Prostate gland (tissue), 2 donors: ENCODE measurements around the gene AGXT2. TPM values are rescaled to one million over a fixed set of nuclear protein-coding genes. Genes with fewer than 3 reads are reported as not detected.

Source experiments
- DNase-seq: peaks from one replicate; pipeline ENCODE4 v3.0.0-alpha.2; 2019; ENCODE audit warnings: low spot score
- H3K27ac ChIP-seq, 2 donors: fragments of 200-600 bp; sonication (generic); 2 replicates each; pipeline ENCODE4 v1.5.1; 2017 to 2019
- H3K27me3 ChIP-seq: fragments of 200-600 bp; sonication (generic); replicated peaks from 2 replicates; pipeline ENCODE4 v1.5.1; 2019; ENCODE audit not compliant: insufficient read depth
- H3K36me3 ChIP-seq, 2 donors: fragments of 200-600 bp; sonication (generic); 1 replicate in 1 of 2; 2 replicates in 1 of 2; pipeline versions ENCODE4 v1.5.1 to v1.8.1; 2017 to 2019
- H3K4me1 ChIP-seq: fragments of 200-600 bp; sonication (generic); replicated peaks from 2 replicates; pipeline ENCODE4 v1.5.1; 2019
- H3K4me3 ChIP-seq, 2 donors: fragments of 200-600 bp; sonication (generic); 2 replicates each; pipeline ENCODE4 v1.5.1; 2017 to 2019
- H3K9me3 ChIP-seq: fragments of 200-600 bp; sonication (generic); 2 replicates; pipeline ENCODE4 v1.5.1; 2017
- POLR2A ChIP-seq: fragments of 450-650 bp; IDR thresholded peaks from one replicate; pipeline ENCODE4 v1.6.1; 2016; ENCODE audit warnings: antibody characterized with exemption, mild to moderate bottlenecking
- POLR2AphosphoS5 ChIP-seq: sonication (generic); formaldehyde crosslinking; IDR thresholded peaks from one replicate; pipeline ENCODE4 v1.6.1; 2017; ENCODE audit warnings: antibody characterized with exemption
- WGBS: methylation state at CpG from one replicate; pipeline ENCODE4 v1.1.5; 2018; 5-methylcytosine and 5-hydroxymethylcytosine counted together
- intact Hi-C: fragments of 100-400 bp; cut with DNase I; formaldehyde crosslinking; loops from one replicate; pipeline ENCODE4 v1.14.2; 2022
- total RNA-seq, 2 donors: library from RNA; depleted of rRNA; stranded (reverse); fragments of >200 nt; gene quantifications; one replicate each; pipeline ENCODE4 v1.1.0, GENCODE V29; 2016
- TF ChIP-seq, protein P1 (sequence below), 4 experiments: fragments of 200-600 bp in 2 of 4; fragments of 450-650 bp in 2 of 4; sonication (generic) in 2 of 4; IDR thresholded peaks; 1 replicate in 3 of 4; 2 replicates in 1 of 4; pipeline ENCODE4 v1.5.1; 2016 to 2019; ENCODE audit warnings: antibody characterized with exemption in 4 of 4, mild to moderate bottlenecking in 2 of 4, moderate library complexity in 2 of 4

AGXT2 gene
- total RNA-seq, 2 donors from 2014 or later, result not detected

DNA sequence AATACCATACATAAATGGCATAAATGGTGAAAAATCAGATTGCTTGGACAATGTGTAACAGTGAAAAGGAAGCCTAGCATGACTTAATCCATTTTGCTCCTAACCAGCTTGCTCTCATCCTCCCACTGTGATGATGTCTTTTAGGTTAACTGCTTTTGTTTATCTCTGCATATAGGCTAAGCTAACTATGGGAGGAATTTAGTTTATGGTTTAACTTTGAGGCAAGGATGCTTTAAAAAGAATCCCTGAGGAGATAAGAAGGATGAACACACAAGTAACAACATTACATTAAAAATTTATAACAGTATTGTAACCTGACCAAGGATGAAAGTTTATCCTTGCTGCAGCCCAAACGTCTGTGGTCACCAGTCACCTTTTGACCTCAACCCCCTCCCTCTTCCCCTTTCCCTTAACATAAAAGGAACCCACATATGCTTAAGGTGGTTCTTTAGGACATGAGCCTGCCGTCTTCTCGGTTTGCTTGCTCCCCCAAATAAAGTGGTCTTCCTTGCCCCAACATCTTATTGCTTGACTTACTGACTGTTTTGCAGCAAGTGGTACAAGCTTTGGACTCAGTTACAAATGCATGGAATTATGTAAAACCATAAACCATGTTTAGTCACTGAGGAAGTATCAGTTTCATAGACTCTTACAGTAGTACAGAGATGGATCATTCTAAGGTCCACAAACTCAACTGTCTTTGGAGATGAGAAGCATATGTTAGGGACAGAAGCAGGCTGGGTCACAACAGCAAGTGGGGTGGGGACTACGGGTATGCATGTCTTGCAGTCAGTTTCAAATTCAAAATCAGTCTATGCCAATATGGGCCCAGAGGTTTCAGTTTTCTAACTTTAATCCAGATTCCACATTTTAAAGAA is 31.3 kb downstream of the AGXT2 start:
- Histone ChIP-seq H3K4me1 (no peaks in the 10 kb centered on the region), H3K36me3 (no peaks in the 10 kb centered on the region), H3K27ac (no peak overlapping the region), H3K27me3 (no peaks in the 10 kb centered on the region), H3K4me3 (no peak overlapping the region), H3K9me3 (no peaks in the 10 kb centered on the region)
- TF ChIP-seq POLR2AphosphoS5 (no peak), POLR2A (no peak)
- TF ChIP-seq, protein P1, sequence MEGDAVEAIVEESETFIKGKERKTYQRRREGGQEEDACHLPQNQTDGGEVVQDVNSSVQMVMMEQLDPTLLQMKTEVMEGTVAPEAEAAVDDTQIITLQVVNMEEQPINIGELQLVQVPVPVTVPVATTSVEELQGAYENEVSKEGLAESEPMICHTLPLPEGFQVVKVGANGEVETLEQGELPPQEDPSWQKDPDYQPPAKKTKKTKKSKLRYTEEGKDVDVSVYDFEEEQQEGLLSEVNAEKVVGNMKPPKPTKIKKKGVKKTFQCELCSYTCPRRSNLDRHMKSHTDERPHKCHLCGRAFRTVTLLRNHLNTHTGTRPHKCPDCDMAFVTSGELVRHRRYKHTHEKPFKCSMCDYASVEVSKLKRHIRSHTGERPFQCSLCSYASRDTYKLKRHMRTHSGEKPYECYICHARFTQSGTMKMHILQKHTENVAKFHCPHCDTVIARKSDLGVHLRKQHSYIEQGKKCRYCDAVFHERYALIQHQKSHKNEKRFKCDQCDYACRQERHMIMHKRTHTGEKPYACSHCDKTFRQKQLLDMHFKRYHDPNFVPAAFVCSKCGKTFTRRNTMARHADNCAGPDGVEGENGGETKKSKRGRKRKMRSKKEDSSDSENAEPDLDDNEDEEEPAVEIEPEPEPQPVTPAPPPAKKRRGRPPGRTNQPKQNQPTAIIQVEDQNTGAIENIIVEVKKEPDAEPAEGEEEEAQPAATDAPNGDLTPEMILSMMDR (IDR thresholded peaks at IDR 0.05), result no peak
- DNase-seq, result no peak
- 42% methylated on average over 4 of the region's 4 CpGs for WGBS
- intact Hi-C loops, result no loop called here

DNA sequence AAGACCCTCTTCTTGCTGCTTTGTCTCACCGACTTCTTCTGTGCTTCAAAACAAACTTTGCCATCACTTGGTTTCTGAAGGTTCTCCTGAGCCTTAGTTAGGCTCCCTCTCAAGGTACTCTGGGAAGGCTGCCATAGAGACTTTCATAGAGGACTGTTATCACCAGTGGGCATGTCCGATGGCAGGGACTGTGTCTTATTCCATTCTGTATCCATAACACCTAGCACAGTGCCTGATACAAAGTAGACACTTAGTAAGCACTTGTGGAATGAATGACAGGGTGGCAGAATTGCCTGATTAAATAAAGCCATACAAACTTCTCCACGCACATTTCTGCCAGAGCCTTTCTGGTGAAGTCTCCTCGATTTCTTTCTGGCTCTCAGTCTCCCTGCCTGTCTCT is 32.7 kb downstream of the AGXT2 start:
- intact Hi-C loops, result no loop called here
- no peak for TF ChIP-seq POLR2A
- TF ChIP-seq, protein P1 (IDR thresholded peaks at IDR 0.05), result no peak
- no peak for TF ChIP-seq POLR2AphosphoS5
- 96% methylated on average over 4 of the region's 4 CpGs for WGBS

DNA sequence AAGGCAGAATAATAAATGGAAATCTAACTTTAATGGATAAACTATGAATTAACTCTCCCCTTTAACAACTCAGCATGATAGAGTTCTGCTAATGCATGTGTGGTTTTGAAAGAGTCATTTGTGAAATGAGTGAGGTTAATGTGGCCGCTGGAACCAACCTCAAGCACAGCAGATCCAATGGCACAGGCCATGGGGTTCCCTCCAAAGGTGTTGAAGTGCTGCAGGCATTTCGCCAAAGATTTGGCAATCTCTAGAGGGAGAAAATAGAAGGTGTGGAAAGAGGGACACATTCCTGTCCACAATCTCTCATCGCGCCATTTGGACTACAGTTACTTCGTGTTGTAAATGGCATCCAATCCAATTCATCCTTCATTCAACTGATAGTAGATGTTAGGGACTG is 35.0 kb downstream of the AGXT2 start:
- intact Hi-C loops, result no loop called here
- 90% methylated on average over 5 of the region's 5 CpGs for WGBS
- no peak for DNase-seq
- no peaks in the 10 kb centered on the region for H3K27me3 ChIP-seq
- no peak for TF ChIP-seq POLR2A
- TF ChIP-seq, protein P1 (IDR thresholded peaks at IDR 0.05), result no peak
- TF ChIP-seq POLR2AphosphoS5, result no peak
- no peaks in the 10 kb centered on the region for H3K36me3 ChIP-seq
- H3K27ac ChIP-seq, result no peak overlapping the region
- H3K4me3 ChIP-seq, result no peak overlapping the region
- no peaks in the 10 kb centered on the region for H3K4me1 ChIP-seq
- no peaks in the 10 kb centered on the region for H3K9me3 ChIP-seq

More for the DNA sequence above, 32.7 kb downstream of the AGXT2 start:
- Histone ChIP-seq H3K4me1 (no peaks in the 10 kb centered on the region), H3K4me3 (no peak overlapping the region), H3K9me3 (no peaks in the 10 kb centered on the region), H3K27me3 (no peaks in the 10 kb centered on the region), H3K27ac (no peak overlapping the region), H3K36me3 (no peaks in the 10 kb centered on the region)
- no peak for DNase-seq

DNA sequence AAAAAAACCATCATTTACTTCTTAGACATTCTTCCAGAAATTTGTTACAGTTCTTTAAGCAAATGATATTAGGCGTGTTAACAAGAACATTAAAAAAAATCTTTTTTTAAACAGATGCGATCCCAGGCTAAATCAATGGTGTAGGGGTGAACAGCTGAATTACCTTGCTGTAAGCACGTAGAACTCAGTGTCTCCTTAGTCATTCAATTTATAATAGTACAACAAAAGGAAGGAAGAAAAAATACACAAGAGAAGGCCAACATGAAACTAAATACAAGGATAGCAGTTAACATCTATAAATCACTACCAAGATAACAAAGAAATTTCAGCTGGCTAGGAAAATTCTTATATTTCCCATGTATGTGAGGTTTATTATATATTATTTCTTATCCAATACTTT is 35.4 kb downstream of the AGXT2 start:
- WGBS, result 46% methylated on average over 3 of the region's 3 CpGs
- TF ChIP-seq POLR2A, result no peak
- TF ChIP-seq, protein P1 (IDR thresholded peaks at IDR 0.05), result no peak
- no peak for TF ChIP-seq POLR2AphosphoS5
- intact Hi-C loops, result no loop called here

DNA sequence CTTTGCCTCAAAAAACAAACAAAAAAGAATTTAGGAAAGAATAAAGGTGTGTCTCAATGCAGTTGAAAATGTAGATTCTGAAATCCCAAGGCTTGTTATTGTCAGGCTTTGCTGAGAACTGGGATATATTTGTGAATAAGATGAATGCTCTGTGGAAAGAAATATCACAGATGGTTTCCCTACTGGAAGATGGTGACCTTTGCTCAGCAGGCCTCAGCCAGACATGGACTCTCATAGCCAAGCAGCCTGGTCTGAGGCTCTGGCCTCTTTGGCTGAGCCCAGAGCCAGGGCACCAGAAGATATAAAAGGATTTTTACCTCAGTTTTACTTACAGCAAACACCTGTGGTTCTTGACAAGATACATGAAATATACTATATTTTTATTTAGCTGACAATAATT is 37.1 kb downstream of the AGXT2 start:
- Histone ChIP-seq H3K36me3 (no peaks in the 10 kb centered on the region), H3K27ac (no peak overlapping the region), H3K4me3 (no peak overlapping the region), H3K9me3 (no peaks in the 10 kb centered on the region), H3K27me3 (no peaks in the 10 kb centered on the region), H3K4me1 (no peaks in the 10 kb centered on the region)
- no peak for DNase-seq
- TF ChIP-seq POLR2A (no peak), POLR2AphosphoS5 (no peak)
- TF ChIP-seq, protein P1 (IDR thresholded peaks at IDR 0.05), result no peak
- intact Hi-C loops, result no loop called here

More for the DNA sequence above, 35.4 kb downstream of the AGXT2 start:
- H3K27ac ChIP-seq, result no peak overlapping the region
- H3K27me3 ChIP-seq, result no peaks in the 10 kb centered on the region
- H3K4me3 ChIP-seq, result no peak overlapping the region
- H3K9me3 ChIP-seq, result no peaks in the 10 kb centered on the region
- no peak for DNase-seq
- H3K4me1 ChIP-seq, result no peaks in the 10 kb centered on the region
- H3K36me3 ChIP-seq, result no peaks in the 10 kb centered on the region
